Parathyroid adenoma (tissue), 2 donors: ENCODE data around the gene VGLL3.

Source experiments
- H2AFZ ChIP-seq: fragments of 300-600 bp; sonication (generic); one replicate; pipeline ENCODE4 v1.7.0; 2017; ENCODE audit warnings: antibody characterized with exemption, mild to moderate bottlenecking
- H3K27ac ChIP-seq: fragments of 300-600 bp; sonication (generic); one replicate; pipeline ENCODE4 v1.7.0; 2017
- H3K27me3 ChIP-seq: fragments of 300-600 bp; sonication (generic); one replicate; pipeline ENCODE4 v1.7.0; 2017; ENCODE audit warnings: low read length; ENCODE audit not compliant: control insufficient read depth, insufficient read depth
- H3K36me3 ChIP-seq: fragments of 300-600 bp; sonication (generic); one replicate; pipeline ENCODE4 v1.7.0; 2017; ENCODE audit warnings: low read length; ENCODE audit not compliant: control insufficient read depth, insufficient read depth
- H3K4me1 ChIP-seq: fragments of 300-600 bp; sonication (generic); one replicate; pipeline ENCODE4 v1.7.0; 2017; ENCODE audit warnings: control low read depth
- H3K4me2 ChIP-seq: fragments of 300-600 bp; sonication (generic); one replicate; pipeline ENCODE4 v1.7.0; 2017; ENCODE audit warnings: low read length
- H3K4me3 ChIP-seq: fragments of 300-600 bp; sonication (generic); one replicate; pipeline ENCODE4 v1.7.0; 2017; ENCODE audit warnings: low read depth, low read length
- H3K79me2 ChIP-seq: fragments of 300-600 bp; sonication (generic); one replicate; pipeline ENCODE4 v1.7.0; 2017; ENCODE audit warnings: control low read depth
- H3K9ac ChIP-seq: fragments of 300-600 bp; sonication (generic); one replicate; pipeline ENCODE4 v1.7.0; 2017; ENCODE audit warnings: mild to moderate bottlenecking
- H3K9me3 ChIP-seq: fragments of 300-600 bp; sonication (generic); one replicate; pipeline ENCODE4 v1.7.0; 2017; ENCODE audit warnings: low read length; ENCODE audit not compliant: control insufficient read depth
- CTCF ChIP-seq: fragments of 300-600 bp; sonication (generic); IDR thresholded peaks from one replicate; pipeline ENCODE4 v1.7.0; 2017; ENCODE audit warnings: antibody characterized with exemption, mild to moderate bottlenecking
- donor health status: primary hyperparathyroidism.

The VGLL3 gene

GRCh38 chr3:86923071-86923491 lies 67.9 kb downstream of the VGLL3 start:
- TF ChIP-seq CTCF, result no peak
- Histone ChIP-seq H3K27ac (no peak overlapping the region), H3K9ac (no peak overlapping the region), H2AFZ (no peak overlapping the region), H3K4me3 (no peak overlapping the region), H3K9me3 (no peaks in the 10 kb centered on the region), H3K4me2 (no peak overlapping the region), H3K79me2 (no peaks in the 10 kb centered on the region), H3K4me1 (no peaks in the 10 kb centered on the region), H3K27me3 (no peaks in the 10 kb centered on the region), H3K36me3 (no peaks in the 10 kb centered on the region)

GRCh38 chr3:86921971-86922680 lies 68.8 kb downstream of the VGLL3 start:
- H3K79me2 ChIP-seq, result no peaks in the 10 kb centered on the region
- no peaks in the 10 kb centered on the region for H3K36me3 ChIP-seq
- no peak overlapping the region for H3K4me2 ChIP-seq
- no peak overlapping the region for H3K4me3 ChIP-seq
- H2AFZ ChIP-seq, result no peak overlapping the region
- no peaks in the 10 kb centered on the region for H3K4me1 ChIP-seq
- no peak overlapping the region for H3K9ac ChIP-seq
- H3K9me3 ChIP-seq, result no peaks in the 10 kb centered on the region
- H3K27me3 ChIP-seq, result no peaks in the 10 kb centered on the region
- no peak for TF ChIP-seq CTCF
- no peak overlapping the region for H3K27ac ChIP-seq

DNA sequence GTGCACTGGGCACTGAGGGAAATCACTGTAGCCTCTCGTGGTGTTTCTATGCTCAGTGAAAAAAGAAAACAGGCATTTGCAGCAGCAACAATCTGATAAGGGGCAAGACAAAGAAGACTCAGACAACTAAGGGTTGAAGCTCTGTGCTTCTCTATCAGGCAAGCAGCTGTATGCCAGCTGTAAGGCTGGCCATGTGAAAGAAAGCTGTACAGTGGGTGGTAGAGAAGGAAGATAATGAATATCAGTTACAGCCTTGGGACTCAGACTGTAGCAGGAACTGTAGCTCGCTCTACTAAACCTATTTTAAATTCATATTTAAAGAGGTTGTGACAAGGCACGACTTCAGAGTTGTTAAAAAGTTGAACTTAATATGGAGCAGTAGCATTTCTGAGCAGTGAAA lies 76.3 kb downstream of the VGLL3 start:
- Histone ChIP-seq H3K9me3 (no peaks in the 10 kb centered on the region), H2AFZ (no peak overlapping the region), H3K27ac (no peak overlapping the region), H3K27me3 (no peaks in the 10 kb centered on the region), H3K79me2 (no peaks in the 10 kb centered on the region), H3K4me3 (no peak overlapping the region), H3K4me1 (no peaks in the 10 kb centered on the region), H3K4me2 (no peak overlapping the region), H3K36me3 (no peaks in the 10 kb centered on the region), H3K9ac (no peak overlapping the region)
- TF ChIP-seq CTCF, result no peak

GRCh38 chr3:86913160-86913559 lies 77.8 kb downstream of the VGLL3 start:
- Histone ChIP-seq H3K4me1 (no peaks in the 10 kb centered on the region), H3K79me2 (no peaks in the 10 kb centered on the region), H3K27me3 (no peaks in the 10 kb centered on the region), H3K27ac (no peak overlapping the region), H3K4me2 (no peak overlapping the region), H2AFZ (no peak overlapping the region), H3K9me3 (no peaks in the 10 kb centered on the region), H3K4me3 (no peak overlapping the region), H3K36me3 (no peaks in the 10 kb centered on the region), H3K9ac (no peak overlapping the region)
- TF ChIP-seq CTCF, result no peak

- H3K27ac ChIP-seq, result no peak overlapping the region
- H3K36me3 ChIP-seq, result no peaks in the 10 kb centered on the region
- H3K9me3 ChIP-seq, result no peaks in the 10 kb centered on the region
- H3K9ac ChIP-seq, result no peak overlapping the region
- no peak overlapping the region for H2AFZ ChIP-seq
- TF ChIP-seq CTCF, result no peak
- H3K4me1 ChIP-seq, result no peaks in the 10 kb centered on the region
- no peak overlapping the region for H3K4me2 ChIP-seq
- no peaks in the 10 kb centered on the region for H3K79me2 ChIP-seq
- no peak overlapping the region for H3K4me3 ChIP-seq
- no peaks in the 10 kb centered on the region for H3K27me3 ChIP-seq
These were observed 95.7 kb downstream of the VGLL3 start for GRCh38 chr3:86895202-86895601.
